ENCODE data around the gene SLC39A1.
A peak's percentile ranks its signal among the peaks of the same experiment; 100 is the strongest.
"Not testable (repeated sequence)": the region's sequence is repeated elsewhere in the genome, so short reads cannot be mapped to it uniquely, and the experiment has no call there.

Gene SLC39A1, protein sequence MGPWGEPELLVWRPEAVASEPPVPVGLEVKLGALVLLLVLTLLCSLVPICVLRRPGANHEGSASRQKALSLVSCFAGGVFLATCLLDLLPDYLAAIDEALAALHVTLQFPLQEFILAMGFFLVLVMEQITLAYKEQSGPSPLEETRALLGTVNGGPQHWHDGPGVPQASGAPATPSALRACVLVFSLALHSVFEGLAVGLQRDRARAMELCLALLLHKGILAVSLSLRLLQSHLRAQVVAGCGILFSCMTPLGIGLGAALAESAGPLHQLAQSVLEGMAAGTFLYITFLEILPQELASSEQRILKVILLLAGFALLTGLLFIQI

GRCh38 chr1:153963030-153963849 is at the start of gene SLC39A1:
Gene SLC39A1, minus strand, starts transcription at chr1:153963537. Its CDS starts 822 bp downstream, at chr1:153962715.
- H3K4me3 ChIP-seq (ENCODE audit: low read length): peak within 1 kb of the TSS; percentile 90

GRCh38 chr1:154012543-154012942 is 49.2 kb upstream of the SLC39A1 start:
- not testable (repeated sequence) for H3K4me3 ChIP-seq (ENCODE audit: low read length)

More at GRCh38 chr1:153963030-153963849, at the start of gene SLC39A1:
- TF ChIP-seq ZNF274 (IDR thresholded peaks at IDR 0.05; ENCODE audit: low read depth, low read length): no peak

- TF ChIP-seq ZNF274 (IDR thresholded peaks at IDR 0.05; ENCODE audit: low read depth, low read length): no peak
- no peak overlapping the region for H3K4me3 ChIP-seq (ENCODE audit: low read length)
Measured at GRCh38 chr1:154012129-154012528, 48.8 kb upstream of the SLC39A1 start.

- TF ChIP-seq ZNF274 (IDR thresholded peaks at IDR 0.05; ENCODE audit: low read depth, low read length): no peak
- no peak overlapping the region for H3K4me3 ChIP-seq (ENCODE audit: low read length)
Measured at GRCh38 chr1:154006136-154006535, 42.8 kb upstream of the SLC39A1 start.

- no peak for TF ChIP-seq ZNF274 (IDR thresholded peaks at IDR 0.05; ENCODE audit: low read depth, low read length)
- no peak overlapping the region for H3K4me3 ChIP-seq (ENCODE audit: low read length)
Measured at GRCh38 chr1:154000420-154000819, 37.1 kb upstream of the SLC39A1 start.

GRCh38 chr1:153996882-153997281 is 33.5 kb upstream of the SLC39A1 start:
- H3K4me3 ChIP-seq (ENCODE audit: low read length): not testable (repeated sequence)

GRCh38 chr1:153995640-153996039 is 32.3 kb upstream of the SLC39A1 start:
- no peak for TF ChIP-seq ZNF274 (IDR thresholded peaks at IDR 0.05; ENCODE audit: low read depth, low read length)

GRCh38 chr1:153995202-153995601 is 31.9 kb upstream of the SLC39A1 start:
- no peak for TF ChIP-seq ZNF274 (IDR thresholded peaks at IDR 0.05; ENCODE audit: low read depth, low read length)
- no peak overlapping the region for H3K4me3 ChIP-seq (ENCODE audit: low read length)

More at GRCh38 chr1:153995640-153996039, 32.3 kb upstream of the SLC39A1 start:
- H3K4me3 ChIP-seq (ENCODE audit: low read length): no peak overlapping the region

DNA sequence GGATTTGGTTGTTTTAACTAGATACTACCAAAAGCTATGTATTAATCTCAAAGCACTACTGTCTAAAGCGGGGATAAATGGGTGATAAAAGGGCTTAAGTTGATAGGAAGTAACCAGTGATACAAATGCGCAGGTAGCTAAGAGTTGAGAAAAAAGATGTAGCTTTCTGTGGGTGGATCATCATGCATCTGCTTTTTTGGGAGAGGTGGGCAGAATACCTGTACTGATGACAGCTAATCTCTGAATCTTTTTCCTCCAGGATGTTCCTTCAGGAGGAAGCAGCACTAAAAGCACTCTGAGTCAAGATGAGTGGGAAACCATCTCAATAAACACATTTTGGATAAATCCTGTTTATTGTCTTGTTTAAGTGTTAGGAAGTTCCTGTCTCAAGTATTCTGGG is 28.5 kb upstream of the SLC39A1 start:
- TF ChIP-seq ZNF274 (IDR thresholded peaks at IDR 0.05; ENCODE audit: low read depth, low read length): no peak
- peak overlapping the region; percentile 67 for H3K4me3 ChIP-seq (ENCODE audit: low read length)

DNA sequence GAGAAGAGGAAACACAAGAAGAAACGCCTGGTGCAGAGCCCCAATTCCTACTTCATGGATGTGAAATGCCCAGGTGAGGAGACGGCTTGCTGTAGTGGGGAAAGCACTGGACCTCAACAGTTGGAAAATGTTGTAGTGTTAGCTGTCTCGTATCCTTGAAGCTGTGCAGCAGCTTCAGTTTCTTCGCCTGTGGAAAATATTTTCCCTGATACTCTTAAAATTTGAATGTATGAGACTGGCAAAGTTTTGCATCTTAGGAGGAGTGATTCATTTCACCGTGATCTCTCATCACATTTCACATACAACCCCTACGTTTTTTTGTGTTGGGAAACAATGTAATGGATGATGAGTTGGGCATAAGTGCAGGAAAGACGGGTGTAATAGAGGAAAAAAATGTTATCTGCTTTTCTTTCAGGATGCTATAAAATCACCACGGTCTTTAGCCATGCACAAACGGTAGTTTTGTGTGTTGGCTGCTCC is 27.9 kb upstream of the SLC39A1 start:
- no peak for TF ChIP-seq ZNF274 (IDR thresholded peaks at IDR 0.05; ENCODE audit: low read depth, low read length)
- peak overlapping the region; percentile 67 for H3K4me3 ChIP-seq (ENCODE audit: low read length)

- H3K4me3 ChIP-seq (ENCODE audit: low read length): peak within 1 kb of the TSS; percentile 67
- TF ChIP-seq ZNF274 (IDR thresholded peaks at IDR 0.05; ENCODE audit: low read depth, low read length): no peak
Measured at GRCh38 chr1:153990468-153991150, 27.3 kb upstream of the SLC39A1 start, which contains the start of gene RPS27. Gene RPS27, plus strand, starts transcription at chr1:153990762. Its CDS starts 35 bp downstream, at chr1:153990797.

- H3K4me3 ChIP-seq (ENCODE audit: low read length): no peak overlapping the region
- TF ChIP-seq ZNF274 (IDR thresholded peaks at IDR 0.05; ENCODE audit: low read depth, low read length): no peak
Measured at GRCh38 chr1:153987621-153988020, 24.3 kb upstream of the SLC39A1 start.

- H3K4me3 ChIP-seq (ENCODE audit: low read length): peak within 1 kb of the TSS; percentile 79
- no peak for TF ChIP-seq ZNF274 (IDR thresholded peaks at IDR 0.05; ENCODE audit: low read depth, low read length)
Measured at GRCh38 chr1:153985941-153986761, 22.8 kb upstream of the SLC39A1 start, which contains the start of gene RAB13. Gene RAB13, minus strand, starts transcription at chr1:153986339. Its CDS starts 103 bp downstream, at chr1:153986236.
